Hepatocyte (in vitro differentiated cells): Measurements from ENCODE around the gene ZFPM1. TPM values are rescaled to one million over a fixed set of nuclear protein-coding genes. Genes with fewer than 3 reads are reported as not detected.
"Not testable (repeated sequence)": the region's sequence is repeated elsewhere in the genome, so short reads cannot be mapped to it uniquely, and the experiment has no call there.

ENCODE experiments used
- DNase-seq: peaks from one replicate; pipeline ENCODE4 v3.0.0-alpha.2; 2016; ENCODE audit warnings: low spot score
- H2AFZ ChIP-seq: fragments of 200-600 bp; sonication (generic); 2 replicates; pipeline ENCODE4 v1.6.0; 2016; ENCODE audit warnings: antibody characterized with exemption, mild to moderate bottlenecking
- H3K27ac ChIP-seq: fragments of 200-600 bp; sonication (generic); 2 replicates; pipeline ENCODE4 v1.5.1; 2016; ENCODE audit warnings: mild to moderate bottlenecking
- H3K27me3 ChIP-seq: fragments of 200-600 bp; sonication (generic); 2 replicates; pipeline ENCODE4 v1.6.1; 2016
- H3K36me3 ChIP-seq: fragments of 200-600 bp; sonication (generic); replicated peaks from 2 replicates; pipeline ENCODE4 v1.5.1; 2016; ENCODE audit warnings: low read depth; ENCODE audit not compliant: insufficient read depth
- H3K4me1 ChIP-seq: fragments of 200-600 bp; sonication (generic); 2 replicates; pipeline ENCODE4 v1.5.1; 2016; ENCODE audit warnings: mild to moderate bottlenecking, moderate library complexity; ENCODE audit not compliant: insufficient read depth
- H3K4me2 ChIP-seq: fragments of 200-600 bp; sonication (generic); 2 replicates; pipeline ENCODE4 v1.6.0; 2016
- H3K4me3 ChIP-seq: fragments of 200-600 bp; sonication (generic); 2 replicates; pipeline ENCODE4 v1.5.1; 2016; ENCODE audit warnings: mild to moderate bottlenecking
- H3K79me2 ChIP-seq: fragments of 200-600 bp; sonication (generic); 2 replicates; pipeline ENCODE4 v1.6.0; 2017; ENCODE audit warnings: mild to moderate bottlenecking
- H3K9me2 ChIP-seq: fragments of 200-600 bp; sonication (generic); replicated peaks from 2 replicates; pipeline ENCODE4 v1.6.0; 2017; ENCODE audit warnings: mild to moderate bottlenecking; ENCODE audit not compliant: insufficient read depth
- H3K9me3 ChIP-seq: fragments of 200-600 bp; sonication (generic); 2 replicates; pipeline ENCODE4 v1.5.1; 2016; ENCODE audit warnings: low read depth, mild to moderate bottlenecking
- H4K20me1 ChIP-seq: fragments of 200-600 bp; sonication (generic); 2 replicates; pipeline ENCODE4 v1.6.0; 2016; ENCODE audit warnings: mild to moderate bottlenecking; ENCODE audit not compliant: insufficient read depth, poor library complexity, severe bottlenecking
- EZH2 ChIP-seq: fragments of 200-600 bp; sonication (generic); IDR thresholded peaks from 2 replicates; pipeline ENCODE4 v1.6.1; 2016; ENCODE audit warnings: antibody characterized with exemption, mild to moderate bottlenecking, borderline replicate concordance
- EZH2phosphoT487 ChIP-seq: fragments of 200-600 bp; sonication (generic); IDR thresholded peaks from one replicate; pipeline ENCODE4 v1.6.1; 2018; ENCODE audit warnings: antibody characterized with exemption, mild to moderate bottlenecking, low read depth, moderate library complexity; ENCODE audit not compliant: unreplicated experiment, severe bottlenecking
- WGBS: methylation state at CpG from one replicate; pipeline ENCODE4 v1.1.6; 2016; ENCODE audit warnings: low lambda C conversion rate; ENCODE audit errors: missing lambda C conversion rate; 5-methylcytosine and 5-hydroxymethylcytosine counted together
- polyA plus RNA-seq: library from polyadenylated mRNA; unstranded; fragments of >200 nt; fragmentation: Nextera tagmentation; extraction: Ambion mirVana; gene quantifications from 2 replicates; pipeline ENCODE4 v1.2.1, GENCODE V29; 2016
- total RNA-seq: library from RNA; depleted of rRNA; stranded (reverse); fragments of >200 nt; gene quantifications from 2 replicates; pipeline ENCODE4 v1.2.3, GENCODE V29; 2014
- TF ChIP-seq, protein P1 (sequence below): fragments of 200-600 bp; sonication (generic); IDR thresholded peaks from 2 replicates; pipeline ENCODE4 v1.5.1; 2016; ENCODE audit warnings: antibody characterized with exemption, mild to moderate bottlenecking; ENCODE audit not compliant: poor library complexity

The ZFPM1 gene
- total and polyA plus RNA-seq, 2 experiments from 2014 or later, result 4.1 to 11.9 TPM

DNA sequence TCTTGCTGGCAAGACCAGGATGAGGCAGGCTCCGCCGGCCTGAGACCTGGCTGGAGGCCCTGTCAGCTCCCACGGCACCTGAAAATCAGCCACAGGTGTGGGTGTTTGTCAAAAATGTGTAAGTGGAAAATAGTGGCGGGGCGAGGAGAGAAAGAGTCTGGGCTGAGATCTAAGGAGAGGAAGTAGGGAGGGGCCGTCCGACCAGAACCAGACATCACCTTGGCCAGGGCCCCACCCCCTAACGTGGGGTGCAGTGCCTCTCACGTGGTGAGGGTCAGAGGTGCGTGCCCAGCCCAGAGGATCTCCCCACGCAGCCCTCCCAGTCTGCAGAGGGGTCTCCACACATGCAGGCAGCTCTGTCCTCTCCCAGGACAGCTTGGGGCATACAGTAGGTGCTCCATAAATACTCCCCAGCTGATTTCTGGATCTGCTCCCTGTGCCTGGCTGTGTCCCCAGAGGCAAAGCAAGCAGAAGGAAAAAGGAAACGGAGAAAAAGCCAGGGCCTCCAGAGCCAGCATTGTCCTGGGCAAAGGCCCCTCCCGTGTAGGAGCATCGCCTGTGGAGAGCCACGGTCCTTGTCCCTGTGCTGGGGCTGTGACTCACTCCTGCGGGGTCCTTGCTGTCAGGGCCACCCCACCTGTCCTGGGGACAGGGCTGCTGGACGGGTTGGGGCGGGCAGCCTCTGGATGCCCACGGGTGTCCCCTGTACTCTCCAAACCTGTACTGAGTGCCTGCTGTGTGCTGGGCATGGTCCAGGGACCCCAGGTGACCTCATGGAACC, 16.7 kb downstream of the ZFPM1 start:
- H3K9me3 ChIP-seq, result no peaks in the 10 kb centered on the region

DNA sequence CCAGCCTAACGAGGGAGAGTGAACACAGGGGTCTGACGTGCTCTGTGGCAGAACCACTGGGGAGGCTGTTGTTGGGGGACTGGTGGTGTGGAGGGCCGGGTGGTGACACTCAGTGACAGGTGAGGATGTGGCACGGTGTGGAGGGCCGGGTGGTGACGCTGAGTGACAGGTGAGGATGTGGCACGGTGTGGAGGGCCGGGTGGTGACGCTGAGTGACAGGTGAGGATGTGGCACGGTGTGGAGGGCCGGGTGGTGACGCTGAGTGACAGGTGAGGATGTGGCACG, 17.3 kb downstream of the ZFPM1 start:
- peaks cover 29% of the 10 kb centered on the region for H3K4me1 ChIP-seq
- H3K4me2 ChIP-seq, H3K27ac ChIP-seq, H3K4me3 ChIP-seq, H3K36me3 ChIP-seq, DNase-seq, H3K9me3 ChIP-seq, H3K9me2 ChIP-seq, H2AFZ ChIP-seq, H3K27me3 ChIP-seq: not testable (repeated sequence)
- WGBS, result 94% methylated on average over 5 of the region's 13 CpGs
- peaks cover 86% of the 10 kb centered on the region for H3K79me2 ChIP-seq
- H4K20me1 ChIP-seq, result peaks cover 88% of the 10 kb centered on the region

More for the DNA sequence above, 16.7 kb downstream of the ZFPM1 start:
- H3K27me3 ChIP-seq, result no peaks in the 10 kb centered on the region
- H4K20me1 ChIP-seq, result peaks cover 88% of the 10 kb centered on the region
- peaks cover 30% of the 10 kb centered on the region for H3K4me1 ChIP-seq
- WGBS, result 82% methylated on average over 19 of the region's 19 CpGs
- H2AFZ ChIP-seq, result no peak overlapping the region
- TF ChIP-seq, protein P1, sequence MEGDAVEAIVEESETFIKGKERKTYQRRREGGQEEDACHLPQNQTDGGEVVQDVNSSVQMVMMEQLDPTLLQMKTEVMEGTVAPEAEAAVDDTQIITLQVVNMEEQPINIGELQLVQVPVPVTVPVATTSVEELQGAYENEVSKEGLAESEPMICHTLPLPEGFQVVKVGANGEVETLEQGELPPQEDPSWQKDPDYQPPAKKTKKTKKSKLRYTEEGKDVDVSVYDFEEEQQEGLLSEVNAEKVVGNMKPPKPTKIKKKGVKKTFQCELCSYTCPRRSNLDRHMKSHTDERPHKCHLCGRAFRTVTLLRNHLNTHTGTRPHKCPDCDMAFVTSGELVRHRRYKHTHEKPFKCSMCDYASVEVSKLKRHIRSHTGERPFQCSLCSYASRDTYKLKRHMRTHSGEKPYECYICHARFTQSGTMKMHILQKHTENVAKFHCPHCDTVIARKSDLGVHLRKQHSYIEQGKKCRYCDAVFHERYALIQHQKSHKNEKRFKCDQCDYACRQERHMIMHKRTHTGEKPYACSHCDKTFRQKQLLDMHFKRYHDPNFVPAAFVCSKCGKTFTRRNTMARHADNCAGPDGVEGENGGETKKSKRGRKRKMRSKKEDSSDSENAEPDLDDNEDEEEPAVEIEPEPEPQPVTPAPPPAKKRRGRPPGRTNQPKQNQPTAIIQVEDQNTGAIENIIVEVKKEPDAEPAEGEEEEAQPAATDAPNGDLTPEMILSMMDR, result no peak
- TF ChIP-seq EZH2phosphoT487, result no peak
- no peak for TF ChIP-seq EZH2
- peaks cover 86% of the 10 kb centered on the region for H3K79me2 ChIP-seq
- no peak overlapping the region for H3K27ac ChIP-seq
- H3K4me2 ChIP-seq, result no peak overlapping the region
- H3K36me3 ChIP-seq, result no peaks in the 10 kb centered on the region
- no peak overlapping the region for H3K4me3 ChIP-seq
- no peaks in the 10 kb centered on the region for H3K9me2 ChIP-seq
- no peak for DNase-seq

DNA sequence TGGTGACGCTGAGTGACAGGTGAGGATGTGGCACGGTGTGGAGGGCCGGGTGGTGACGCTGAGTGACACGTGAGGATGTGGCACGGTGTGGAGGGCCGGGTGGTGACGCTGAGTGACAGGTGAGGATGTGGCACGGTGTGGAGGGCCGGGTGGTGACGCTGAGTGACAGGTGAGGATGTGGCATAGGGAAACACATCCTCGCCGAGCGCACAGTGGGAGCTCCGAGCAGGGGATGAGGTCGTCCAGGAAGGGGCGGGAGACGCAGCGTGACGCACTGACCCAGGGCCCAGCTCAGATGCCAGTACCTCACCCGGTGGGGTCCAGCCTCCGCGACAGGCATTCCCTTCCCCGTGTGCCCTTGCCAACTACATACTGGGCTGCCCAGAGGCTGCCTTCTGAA, 17.6 kb downstream of the ZFPM1 start:
- peaks cover 87% of the 10 kb centered on the region for H4K20me1 ChIP-seq
- H3K4me1 ChIP-seq, result peaks cover 26% of the 10 kb centered on the region
- 100% methylated on average over 3 of the region's 24 CpGs for WGBS

DNA sequence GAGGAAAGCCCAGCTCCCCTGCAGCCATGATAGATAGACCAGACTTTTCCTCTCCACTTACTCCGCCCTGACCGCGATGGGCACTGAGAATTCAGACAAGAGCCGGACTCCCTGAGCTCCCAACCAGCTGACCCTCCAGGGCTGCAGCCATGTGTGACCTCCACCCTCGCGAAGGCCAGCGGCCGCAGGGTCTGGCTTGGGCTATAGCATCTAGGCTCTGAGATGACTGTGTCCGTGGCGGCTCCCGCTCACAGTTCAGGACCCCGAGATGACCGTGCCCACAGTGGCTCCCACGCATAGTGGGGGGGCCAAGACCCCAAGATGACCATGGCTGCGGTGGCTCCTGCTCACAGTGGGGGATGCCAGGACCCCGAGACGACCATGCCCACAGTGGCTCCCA, 18.0 kb downstream of the ZFPM1 start:
- no peak for TF ChIP-seq EZH2phosphoT487
- TF ChIP-seq EZH2, result no peak
- TF ChIP-seq, protein P1, result no peak
- H3K9me2 ChIP-seq, result no peaks in the 10 kb centered on the region
- 96% methylated on average over 17 of the region's 17 CpGs for WGBS
- no peak overlapping the region for H3K4me2 ChIP-seq
- H3K27ac ChIP-seq, result no peak overlapping the region
- no peaks in the 10 kb centered on the region for H3K9me3 ChIP-seq
- peaks cover 26% of the 10 kb centered on the region for H3K4me1 ChIP-seq
- no peak for DNase-seq
- H3K4me3 ChIP-seq, result no peak overlapping the region
- no peak overlapping the region for H2AFZ ChIP-seq
- peaks cover 86% of the 10 kb centered on the region for H4K20me1 ChIP-seq
- no peaks in the 10 kb centered on the region for H3K36me3 ChIP-seq
- H3K27me3 ChIP-seq, result no peaks in the 10 kb centered on the region
- peaks cover 85% of the 10 kb centered on the region for H3K79me2 ChIP-seq

More for the DNA sequence above, 17.6 kb downstream of the ZFPM1 start:
- H3K4me3 ChIP-seq, H3K9me3 ChIP-seq, H3K36me3 ChIP-seq, H2AFZ ChIP-seq, H3K9me2 ChIP-seq, H3K4me2 ChIP-seq, H3K27ac ChIP-seq, H3K27me3 ChIP-seq, DNase-seq: not testable (repeated sequence)
- H3K79me2 ChIP-seq, result peaks cover 86% of the 10 kb centered on the region
